Activated T-cell treated with anti-CD3 and anti-CD28 coated beads for 48 hours (primary cell): ENCODE measurements around the gene COL6A1.

Experiments
- DNase-seq: peaks from one replicate; pipeline ENCODE4 v3.0.0-alpha.2; 2020; ENCODE audit warnings: low read depth

The COL6A1 gene

GRCh38 chr21:46007492-46007868 is 25.9 kb downstream of the COL6A1 start:
- DNase-seq, result no peak

- DNase-seq, result no peak
These were observed 27.5 kb downstream of the COL6A1 start for GRCh38 chr21:46008893-46009621.

DNA sequence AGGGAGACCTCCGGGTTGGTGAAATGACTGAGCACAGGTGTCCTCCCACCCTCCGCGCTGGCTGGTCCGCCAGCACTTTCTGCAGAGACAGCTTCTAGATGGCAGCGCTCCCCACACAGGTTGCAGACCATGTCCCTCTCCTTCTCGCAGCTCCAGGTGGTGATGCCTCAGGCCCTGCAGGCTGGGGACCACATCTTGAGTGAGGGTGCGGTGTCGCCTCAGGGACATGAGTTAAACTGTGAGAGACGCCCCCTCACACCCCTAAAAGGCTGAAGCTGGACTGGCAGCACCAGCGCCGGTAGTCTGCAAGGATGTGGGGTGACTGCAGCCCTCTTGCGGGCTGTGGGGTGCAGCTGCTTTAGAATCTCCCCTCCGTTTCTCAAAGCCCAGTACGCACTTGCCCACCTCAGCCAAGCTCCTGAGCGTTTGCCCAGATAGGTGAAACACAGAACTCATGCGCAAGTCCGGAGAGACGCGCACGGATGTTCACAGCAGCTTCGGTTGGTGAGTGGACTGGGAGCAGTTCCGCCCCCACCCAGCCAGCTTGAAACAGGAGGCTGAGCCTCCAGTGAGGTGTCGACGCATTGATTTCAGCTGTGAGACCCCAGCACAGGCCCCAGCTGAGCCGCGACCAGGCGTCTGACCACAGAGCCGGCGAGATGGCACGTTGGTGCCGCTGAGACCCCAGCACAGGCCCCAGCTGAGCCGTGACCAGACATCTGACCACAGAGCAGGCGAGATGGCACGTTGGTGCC is 28.6 kb downstream of the COL6A1 start:
- DNase-seq, result no peak

GRCh38 chr21:46011267-46011967 is 29.8 kb downstream of the COL6A1 start:
- no peak for DNase-seq

- DNase-seq, result no peak
These were observed 30.6 kb downstream of the COL6A1 start for GRCh38 chr21:46012154-46012553.

DNA sequence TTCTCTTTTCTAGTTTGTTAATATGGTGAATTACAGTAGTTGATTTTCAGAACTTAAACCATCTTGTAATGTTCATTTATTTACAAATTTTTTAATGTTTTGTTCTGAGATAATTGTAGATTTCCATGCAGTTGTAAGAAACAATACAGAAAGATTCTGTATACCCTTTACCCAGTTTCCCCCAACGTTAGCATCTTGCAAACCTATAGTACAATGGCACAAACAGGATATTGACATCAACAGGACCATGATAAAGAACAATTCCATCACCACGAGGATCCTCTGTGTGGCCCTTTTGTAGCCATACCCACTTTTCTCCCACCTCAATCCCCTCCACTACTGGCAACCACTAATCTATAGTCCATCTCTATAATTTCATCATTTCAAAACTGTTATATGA is 33.3 kb downstream of the COL6A1 start:
- no peak for DNase-seq

GRCh38 chr21:46017148-46017547 is 35.6 kb downstream of the COL6A1 start:
- DNase-seq, result no peak

- DNase-seq, result no peak
These were observed 36.1 kb downstream of the COL6A1 start for GRCh38 chr21:46017695-46018094.

GRCh38 chr21:46018615-46019014 is 37.0 kb downstream of the COL6A1 start:
- DNase-seq, result no peak

- no peak for DNase-seq
These were observed 39.0 kb downstream of the COL6A1 start for GRCh38 chr21:46020581-46020980.

- DNase-seq, result no peak
These were observed 39.8 kb downstream of the COL6A1 start for GRCh38 chr21:46021398-46021797.

DNA sequence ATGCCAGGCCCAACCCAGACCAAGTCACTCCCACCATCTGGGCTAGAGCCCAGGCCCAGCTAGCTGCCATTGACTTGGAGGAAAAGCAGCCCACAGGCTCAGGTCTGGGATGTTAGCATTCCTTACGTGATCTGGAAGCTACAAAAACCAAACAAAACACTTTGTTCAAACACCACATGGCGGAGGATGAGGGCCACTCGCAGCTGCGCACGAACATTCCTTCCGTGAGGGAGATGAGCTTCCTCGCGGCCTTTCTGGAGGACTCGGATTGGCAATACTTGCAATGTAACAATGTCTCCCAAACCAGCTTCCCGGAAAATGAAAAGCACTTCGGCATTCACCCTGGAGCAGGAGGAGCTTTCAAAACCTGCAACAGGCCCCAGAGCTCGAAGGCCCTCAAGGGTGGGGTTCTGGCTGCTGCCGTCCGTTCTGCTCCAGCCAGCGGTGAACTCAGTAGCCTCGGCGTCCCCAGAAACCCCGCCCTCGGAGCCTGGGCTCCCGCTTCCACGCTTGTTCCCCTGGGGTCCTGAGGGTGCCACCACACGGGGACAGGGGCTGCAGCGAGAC is 40.5 kb downstream of the COL6A1 start:
- no peak for DNase-seq

DNA sequence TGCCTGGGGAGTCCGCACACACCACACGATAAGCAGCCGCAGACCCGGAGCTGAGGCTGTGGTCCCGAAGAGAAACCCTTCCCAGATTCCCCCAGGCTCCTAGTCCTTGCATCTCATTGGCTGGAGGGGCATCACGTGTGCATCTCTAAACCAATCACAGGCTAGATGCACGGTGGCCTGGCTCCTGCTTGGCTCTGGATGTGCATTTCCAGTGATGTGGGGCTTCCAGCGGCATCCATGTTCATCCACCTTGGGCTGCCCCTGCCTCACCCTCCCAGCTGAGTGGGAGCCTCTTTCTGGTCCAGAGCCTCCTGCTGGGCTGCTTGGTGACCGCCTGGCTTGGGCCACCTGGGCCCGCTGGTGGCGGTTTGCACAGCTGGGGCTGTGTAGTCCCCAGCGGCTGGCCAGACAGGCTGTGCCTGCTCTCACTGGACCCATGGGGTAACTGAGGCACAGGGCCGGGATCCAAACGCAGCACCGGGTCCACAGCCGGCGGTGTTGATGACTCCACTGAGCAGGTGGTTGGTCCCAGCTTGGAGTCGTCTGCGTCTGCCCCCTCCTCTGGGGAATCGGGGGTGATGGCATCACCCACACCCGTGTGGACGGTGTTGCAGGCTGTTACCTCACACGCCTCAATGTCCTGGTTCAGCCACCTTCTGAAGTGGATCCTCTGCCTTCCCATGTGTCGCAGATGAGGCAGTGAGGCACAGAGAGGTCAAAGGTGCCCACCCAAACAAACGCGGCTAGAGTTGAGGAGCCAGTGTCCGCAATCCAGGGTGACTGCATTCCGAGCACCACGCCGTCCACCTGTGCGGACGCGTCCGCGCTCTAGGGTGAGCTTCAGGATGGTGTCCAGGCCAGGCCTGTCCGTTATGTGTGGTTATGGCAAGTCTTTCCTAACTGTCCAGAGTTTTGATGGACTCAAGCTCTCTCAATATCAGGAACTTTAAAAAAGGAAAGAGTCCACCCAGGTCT is 41.3 kb downstream of the COL6A1 start:
- no peak for DNase-seq

DNA sequence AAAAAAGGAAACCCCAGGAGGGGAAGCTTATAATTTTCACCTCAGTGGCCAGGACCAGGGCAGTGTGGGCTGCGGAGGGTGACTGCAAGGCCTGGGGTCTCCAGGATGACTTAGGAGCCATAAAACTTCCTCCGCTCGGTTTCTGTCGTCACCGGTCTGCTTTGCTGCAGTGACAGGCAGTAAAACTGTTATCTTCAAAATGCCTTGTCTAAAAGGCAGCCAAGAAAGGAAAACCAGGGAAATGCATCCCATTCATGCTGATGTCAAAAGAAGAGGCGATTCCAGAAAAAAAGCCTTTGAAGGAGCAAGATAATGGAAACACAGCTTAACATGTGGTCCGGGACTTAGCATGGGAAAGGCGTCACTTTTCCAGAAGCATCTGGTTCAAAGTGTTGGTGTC is 42.0 kb downstream of the COL6A1 start:
- DNase-seq, result no peak

DNA sequence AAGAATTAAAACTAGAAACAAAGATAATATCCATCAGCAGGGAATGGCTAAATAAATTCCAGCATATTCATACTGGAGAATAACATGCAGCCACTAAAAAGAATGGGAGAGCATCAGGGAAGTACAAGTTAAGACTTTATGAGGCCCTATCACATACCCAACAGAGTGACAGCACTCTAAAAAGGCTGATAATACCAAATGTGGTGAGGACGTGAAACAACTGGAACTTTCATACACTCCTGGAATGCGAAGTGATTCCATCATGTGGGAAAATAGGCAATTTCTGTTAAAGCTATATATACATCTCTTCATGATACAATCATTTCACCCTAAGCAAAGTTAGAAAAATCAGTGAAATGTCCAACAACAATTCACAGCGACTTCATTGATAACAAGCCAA is 42.6 kb downstream of the COL6A1 start:
- no peak for DNase-seq

DNA sequence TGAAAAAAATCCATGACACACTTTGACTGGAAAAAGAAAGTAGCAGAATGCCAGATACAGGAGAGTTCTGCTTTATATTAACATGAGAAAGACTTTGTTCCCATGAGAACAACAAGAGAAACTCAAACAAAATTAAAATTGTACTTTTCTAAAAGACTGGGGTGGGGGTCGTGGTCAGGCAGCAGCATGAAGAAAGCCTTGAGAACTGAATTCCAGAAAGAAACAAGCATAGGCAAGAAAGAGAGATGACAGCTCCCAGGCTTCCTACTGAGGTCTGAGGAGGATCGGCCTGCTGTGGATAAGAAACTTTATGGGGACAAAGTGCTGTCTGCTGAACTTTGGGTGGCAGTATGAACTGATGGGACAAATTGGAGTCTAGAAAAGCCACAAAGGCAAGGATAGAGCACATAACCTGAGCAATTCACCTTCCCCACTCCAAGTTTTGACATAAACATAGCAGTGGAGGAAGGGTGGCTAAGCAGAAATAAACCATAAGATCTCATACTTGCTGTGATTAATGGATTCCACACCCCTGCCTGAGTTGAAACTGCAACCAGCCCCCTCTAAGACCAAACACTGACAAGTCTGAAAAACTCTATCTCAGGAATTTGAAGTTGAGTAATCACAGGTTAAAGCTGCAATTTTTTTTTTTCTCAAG is 43.7 kb downstream of the COL6A1 start:
- DNase-seq, result no peak

DNA sequence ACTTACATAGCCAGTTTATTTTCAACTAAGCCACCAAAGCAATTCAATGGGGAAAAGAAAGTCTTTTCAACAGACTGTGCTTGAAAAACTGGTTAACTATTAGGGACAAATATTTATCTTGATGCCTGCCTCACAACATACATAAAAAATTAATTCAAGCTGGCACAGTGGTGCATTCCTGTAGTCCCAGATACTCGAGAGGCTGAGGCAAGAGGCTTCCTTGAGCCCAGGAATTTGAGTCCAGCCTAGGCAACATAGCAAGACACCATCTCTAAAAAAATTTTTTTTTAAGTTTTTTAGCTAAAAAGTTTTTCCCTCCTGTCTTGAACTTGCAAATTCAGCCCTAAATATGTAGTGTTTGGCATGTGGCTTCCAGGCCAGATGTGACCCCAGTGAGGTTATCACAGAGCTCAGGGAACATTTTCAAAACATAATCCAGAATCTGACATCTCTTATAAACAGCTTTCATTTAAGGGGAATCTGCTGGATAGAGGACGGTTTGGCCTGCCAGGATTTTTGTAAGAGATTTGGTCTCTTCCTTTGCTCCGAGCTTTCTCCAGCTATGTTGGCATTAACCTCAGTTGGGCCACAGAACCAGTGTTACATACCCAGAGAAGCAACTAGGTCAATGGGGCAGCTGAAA is 46.4 kb downstream of the COL6A1 start:
- DNase-seq, result no peak

GRCh38 chr21:46028573-46029091 is 47.1 kb downstream of the COL6A1 start:
- DNase-seq, result no peak

GRCh38 chr21:46029186-46029924 is 47.8 kb downstream of the COL6A1 start:
- DNase-seq, result no peak

DNA sequence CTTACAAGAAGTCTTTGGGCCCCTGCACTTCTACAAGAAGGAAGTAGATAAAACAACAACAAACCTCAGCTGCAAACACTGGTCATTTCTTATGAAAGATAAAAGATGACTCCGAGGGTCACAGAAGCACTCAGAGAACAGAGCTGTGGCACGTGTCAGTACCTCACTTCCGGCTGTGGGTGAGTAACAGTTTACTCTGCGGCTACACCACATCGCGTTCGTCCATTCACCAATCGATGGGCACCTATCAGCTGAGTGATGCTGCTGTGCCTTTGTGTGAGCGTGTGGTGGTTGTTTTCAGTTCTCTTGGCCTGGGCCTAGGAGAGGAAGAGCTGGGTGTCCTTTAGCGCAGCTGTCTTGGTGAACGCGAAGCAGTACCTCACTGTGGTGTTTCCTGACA is 49.9 kb downstream of the COL6A1 start:
- no peak for DNase-seq
